OCI-LY1 (cell line): ENCODE results near the gene CTSV.
"Not testable (repeated sequence)": the region's sequence is repeated elsewhere in the genome, so short reads cannot be mapped to it uniquely, and the experiment has no call there.

Experiments used
- CTCF ChIP-seq: fragments of 200-600 bp; sonication (generic), shearing (Covaris generic); IDR thresholded peaks from 2 replicates; pipeline ENCODE4 v1.5.1; 2017; ENCODE audit warnings: mild to moderate bottlenecking, antibody characterized with exemption, low read length, moderate library complexity, mixed read lengths
- EZH2 ChIP-seq: fragments of 200-600 bp; sonication (generic), shearing (Covaris generic); IDR thresholded peaks from 2 replicates; pipeline ENCODE4 v1.8.0; 2017; ENCODE audit warnings: borderline replicate concordance, mixed run types, mild to moderate bottlenecking, antibody characterized with exemption, low read length, moderate library complexity, mixed read lengths

GRCh38 chr9:96983496-96984122 lies 55.3 kb downstream of the CTSV start:
- TF ChIP-seq CTCF, EZH2: not testable (repeated sequence)
